Prostate gland (tissue), 2 donors: ENCODE data around the gene PHF8. TPM values are rescaled to one million over a fixed set of nuclear protein-coding genes. Genes with fewer than 3 reads are reported as not detected.
A peak's percentile ranks its signal among the peaks of the same experiment; 100 is the strongest.

Experiments
- DNase-seq: peaks from one replicate; pipeline ENCODE4 v3.0.0-alpha.2; 2019; ENCODE audit warnings: low spot score
- H3K27ac ChIP-seq, 2 donors: fragments of 200-600 bp; sonication (generic); 2 replicates each; pipeline ENCODE4 v1.5.1; 2017 to 2019
- H3K27me3 ChIP-seq: fragments of 200-600 bp; sonication (generic); replicated peaks from 2 replicates; pipeline ENCODE4 v1.5.1; 2019; ENCODE audit not compliant: insufficient read depth
- H3K36me3 ChIP-seq, 2 donors: fragments of 200-600 bp; sonication (generic); 1 replicate in 1 of 2; 2 replicates in 1 of 2; pipeline versions ENCODE4 v1.5.1 to v1.8.1; 2017 to 2019
- H3K4me1 ChIP-seq: fragments of 200-600 bp; sonication (generic); replicated peaks from 2 replicates; pipeline ENCODE4 v1.5.1; 2019
- H3K4me3 ChIP-seq, 2 donors: fragments of 200-600 bp; sonication (generic); 2 replicates each; pipeline ENCODE4 v1.5.1; 2017 to 2019
- H3K9me3 ChIP-seq: fragments of 200-600 bp; sonication (generic); 2 replicates; pipeline ENCODE4 v1.5.1; 2017
- POLR2A ChIP-seq: fragments of 450-650 bp; IDR thresholded peaks from one replicate; pipeline ENCODE4 v1.6.1; 2016; ENCODE audit warnings: antibody characterized with exemption, mild to moderate bottlenecking
- POLR2AphosphoS5 ChIP-seq: sonication (generic); formaldehyde crosslinking; IDR thresholded peaks from one replicate; pipeline ENCODE4 v1.6.1; 2017; ENCODE audit warnings: antibody characterized with exemption
- WGBS: methylation state at CpG from one replicate; pipeline ENCODE4 v1.1.5; 2018; 5-methylcytosine and 5-hydroxymethylcytosine counted together
- intact Hi-C: fragments of 100-400 bp; cut with DNase I; formaldehyde crosslinking; loops from one replicate; pipeline ENCODE4 v1.14.2; 2022
- total RNA-seq, 2 donors: library from RNA; depleted of rRNA; stranded (reverse); fragments of >200 nt; gene quantifications; one replicate each; pipeline ENCODE4 v1.1.0, GENCODE V29; 2016
- TF ChIP-seq, protein P1 (sequence below), 4 experiments: fragments of 200-600 bp in 2 of 4; fragments of 450-650 bp in 2 of 4; sonication (generic) in 2 of 4; IDR thresholded peaks; 1 replicate in 3 of 4; 2 replicates in 1 of 4; pipeline ENCODE4 v1.5.1; 2016 to 2019; ENCODE audit warnings: antibody characterized with exemption in 4 of 4, mild to moderate bottlenecking in 2 of 4, moderate library complexity in 2 of 4

Gene PHF8
- total RNA-seq, 2 donors from 2014 or later = 30.4 to 139 TPM

DNA sequence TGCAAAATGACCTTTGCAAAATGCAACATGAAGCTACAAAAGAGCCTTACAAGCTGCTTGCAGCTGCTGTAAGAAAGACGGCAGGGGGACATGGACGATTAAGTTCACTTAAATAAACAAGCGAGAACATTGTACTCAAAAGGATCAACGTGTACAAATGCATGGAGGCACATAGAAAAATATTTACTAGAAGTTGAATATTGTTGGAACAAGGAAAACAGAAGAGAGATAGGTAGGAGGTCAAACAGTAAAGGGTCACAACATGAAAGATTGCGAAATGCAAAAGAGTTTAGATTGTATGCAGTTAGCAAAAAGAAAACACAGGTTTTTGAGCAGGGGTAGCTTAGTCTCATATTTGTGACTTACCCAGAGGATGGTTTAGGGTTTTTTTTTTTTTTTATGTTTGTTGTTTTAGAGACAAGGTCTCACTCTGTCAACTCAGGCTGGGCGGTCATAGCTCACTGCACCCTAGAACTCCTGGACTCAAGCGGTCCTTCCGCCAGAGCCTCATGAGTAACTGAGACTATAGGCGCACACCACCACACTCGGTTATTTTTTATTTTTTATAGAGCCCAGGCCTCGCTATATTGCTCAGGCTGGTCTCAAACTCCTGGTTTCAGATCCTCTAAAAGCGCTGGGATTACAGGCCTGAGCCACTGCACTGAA is 1.4 kb upstream of the PHF8 start:
- H3K4me3 ChIP-seq = no peak overlapping the region
- 67% methylated on average over 12 of the region's 12 CpGs for WGBS
- intact Hi-C loops = loop anchor here (10.0 kb wide), 2 partner anchors 139 to 361 kb away; partner anchors contain the start of genes FAM120C and HUWE1

DNA sequence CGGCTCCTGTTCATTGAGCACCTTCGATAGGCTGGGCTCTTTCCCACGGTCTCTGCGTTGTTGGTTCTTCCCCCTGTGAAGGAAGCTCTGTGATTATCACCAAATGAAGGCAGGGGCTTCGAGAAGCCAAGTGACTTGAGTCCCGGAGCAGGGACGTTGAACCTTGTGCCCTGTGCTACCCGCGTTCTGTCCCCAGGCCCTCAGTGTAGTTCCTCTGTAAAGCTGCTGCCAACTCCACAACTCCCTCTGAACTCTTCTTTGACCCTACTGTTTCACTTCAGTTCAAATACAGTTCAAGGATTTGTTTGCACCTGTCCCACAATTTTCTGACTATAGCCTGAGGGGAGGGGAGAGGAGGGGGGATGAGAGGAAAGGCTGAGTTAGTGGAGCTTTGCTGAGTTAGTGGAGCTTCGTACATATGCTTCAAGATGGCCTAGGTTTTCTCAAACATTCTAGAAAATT is 635 bp upstream of the PHF8 start:
- TF ChIP-seq POLR2AphosphoS5 (no peak), POLR2A (no peak)
- TF ChIP-seq, protein P1, sequence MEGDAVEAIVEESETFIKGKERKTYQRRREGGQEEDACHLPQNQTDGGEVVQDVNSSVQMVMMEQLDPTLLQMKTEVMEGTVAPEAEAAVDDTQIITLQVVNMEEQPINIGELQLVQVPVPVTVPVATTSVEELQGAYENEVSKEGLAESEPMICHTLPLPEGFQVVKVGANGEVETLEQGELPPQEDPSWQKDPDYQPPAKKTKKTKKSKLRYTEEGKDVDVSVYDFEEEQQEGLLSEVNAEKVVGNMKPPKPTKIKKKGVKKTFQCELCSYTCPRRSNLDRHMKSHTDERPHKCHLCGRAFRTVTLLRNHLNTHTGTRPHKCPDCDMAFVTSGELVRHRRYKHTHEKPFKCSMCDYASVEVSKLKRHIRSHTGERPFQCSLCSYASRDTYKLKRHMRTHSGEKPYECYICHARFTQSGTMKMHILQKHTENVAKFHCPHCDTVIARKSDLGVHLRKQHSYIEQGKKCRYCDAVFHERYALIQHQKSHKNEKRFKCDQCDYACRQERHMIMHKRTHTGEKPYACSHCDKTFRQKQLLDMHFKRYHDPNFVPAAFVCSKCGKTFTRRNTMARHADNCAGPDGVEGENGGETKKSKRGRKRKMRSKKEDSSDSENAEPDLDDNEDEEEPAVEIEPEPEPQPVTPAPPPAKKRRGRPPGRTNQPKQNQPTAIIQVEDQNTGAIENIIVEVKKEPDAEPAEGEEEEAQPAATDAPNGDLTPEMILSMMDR (IDR thresholded peaks at IDR 0.05) = no peak
- H3K4me3 ChIP-seq = peak overlapping the region; percentile 18 to 58
- H3K9me3 ChIP-seq = no peaks in the 10 kb centered on the region
- no peak for DNase-seq
- H3K27me3 ChIP-seq = no peaks in the 10 kb centered on the region
- 7% methylated on average over 6 of the region's 10 CpGs for WGBS
- intact Hi-C loops = loop anchor here (5.0 to 10.0 kb wide), 3 partner anchors 140 to 762 kb away; partner anchors contain the start of genes FAM120C, HUWE1 and MAGED2
- H3K4me1 ChIP-seq = no peaks in the 10 kb centered on the region
- peak overlapping the region; percentile 93 to 94 for H3K27ac ChIP-seq
- no peaks in the 10 kb centered on the region for H3K36me3 ChIP-seq

More for the DNA sequence above, 1.4 kb upstream of the PHF8 start:
- TF ChIP-seq POLR2A = no peak
- peak; percentile 57 for TF ChIP-seq POLR2AphosphoS5
- TF ChIP-seq, protein P1 (IDR thresholded peaks at IDR 0.05) = no peak
- Histone ChIP-seq H3K9me3 (no peaks in the 10 kb centered on the region), H3K4me1 (no peaks in the 10 kb centered on the region), H3K27me3 (no peaks in the 10 kb centered on the region), H3K27ac (peak overlapping the region; percentile 55 to 93), H3K36me3 (no peaks in the 10 kb centered on the region)
- DNase-seq = peak; percentile 26

DNA sequence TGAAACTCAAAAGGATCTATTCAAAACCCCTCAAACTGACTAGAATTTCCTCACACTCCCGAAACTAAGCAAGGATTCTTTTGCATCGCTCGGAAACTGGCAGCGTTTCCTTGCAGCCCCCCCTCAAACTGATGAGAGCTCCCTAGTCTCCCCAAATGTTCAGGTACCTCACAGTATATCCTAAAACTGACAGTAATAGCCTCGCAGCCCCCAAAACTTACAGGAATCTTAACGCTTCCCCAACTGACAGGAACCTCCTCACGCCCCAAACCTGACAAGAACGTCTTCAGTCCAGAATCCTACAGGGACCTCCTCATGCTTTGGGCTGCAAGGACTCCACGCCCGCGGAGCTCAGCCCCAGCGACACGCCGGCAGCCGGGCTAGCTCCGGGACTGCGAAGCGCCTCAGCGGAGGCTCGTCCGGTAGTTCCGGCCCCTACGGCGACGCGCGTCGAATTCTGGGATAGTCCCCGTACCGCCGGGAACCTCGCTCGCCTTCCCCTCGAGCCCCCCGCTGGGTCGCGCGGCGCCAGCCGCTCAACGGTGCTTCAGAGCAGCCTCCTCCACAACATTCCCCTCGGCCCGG is 640 bp downstream of the PHF8 start:
- Histone ChIP-seq H3K9me3 (no peaks in the 10 kb centered on the region), H3K4me1 (no peaks in the 10 kb centered on the region), H3K36me3 (no peaks in the 10 kb centered on the region), H3K27me3 (no peaks in the 10 kb centered on the region), H3K27ac (peak overlapping the region; percentile 93 to 94), H3K4me3 (peak overlapping the region; percentile 52 to 58)
- intact Hi-C loops = loop anchor here (5.0 to 10.0 kb wide), 3 partner anchors 141 to 764 kb away; partner anchors contain the start of genes FAM120C, HUWE1 and MAGED2
- TF ChIP-seq, protein P1 (IDR thresholded peaks at IDR 0.05) = no peak
- TF ChIP-seq POLR2A (no peak), POLR2AphosphoS5 (no peak)
- peak; percentile 9 for DNase-seq
- WGBS = under 1% methylated on average over 13 of the region's 43 CpGs

DNA sequence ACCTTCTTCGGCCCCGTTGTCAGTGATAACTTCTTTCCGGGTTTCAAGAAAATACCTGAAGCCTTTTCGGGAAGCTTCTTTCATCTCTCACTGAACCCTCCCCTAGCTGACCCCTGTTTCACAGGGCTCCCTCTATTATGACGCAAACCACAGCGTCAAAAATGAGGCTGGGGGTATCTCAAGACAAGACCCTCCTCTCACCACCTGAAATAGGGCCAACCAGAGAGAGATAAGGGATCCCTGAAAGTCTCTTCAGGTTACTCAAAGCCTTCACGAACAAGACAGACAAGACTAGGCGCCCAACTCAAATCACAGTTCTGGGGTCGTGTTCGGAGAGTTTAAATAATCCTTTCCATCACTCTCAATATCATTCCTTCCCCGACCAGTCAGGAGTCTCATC is 1.2 kb downstream of the PHF8 start:
- peak overlapping the region; percentile 93 to 94 for H3K27ac ChIP-seq
- no peaks in the 10 kb centered on the region for H3K27me3 ChIP-seq
- no peaks in the 10 kb centered on the region for H3K4me1 ChIP-seq
- peak overlapping the region; percentile 52 to 58 for H3K4me3 ChIP-seq
- H3K9me3 ChIP-seq = no peaks in the 10 kb centered on the region
- TF ChIP-seq POLR2A (no peak), POLR2AphosphoS5 (no peak)
- TF ChIP-seq, protein P1 (IDR thresholded peaks at IDR 0.05) = no peak
- intact Hi-C loops = loop anchor here (5.0 to 10.0 kb wide), 3 partner anchors 142 to 764 kb away; partner anchors contain the start of genes FAM120C, HUWE1 and MAGED2
- no peak for DNase-seq
- no peaks in the 10 kb centered on the region for H3K36me3 ChIP-seq
- WGBS = 0% methylated on average over 10 of the region's 11 CpGs
